ENCODE data around the gene GGTA1.

DNA sequence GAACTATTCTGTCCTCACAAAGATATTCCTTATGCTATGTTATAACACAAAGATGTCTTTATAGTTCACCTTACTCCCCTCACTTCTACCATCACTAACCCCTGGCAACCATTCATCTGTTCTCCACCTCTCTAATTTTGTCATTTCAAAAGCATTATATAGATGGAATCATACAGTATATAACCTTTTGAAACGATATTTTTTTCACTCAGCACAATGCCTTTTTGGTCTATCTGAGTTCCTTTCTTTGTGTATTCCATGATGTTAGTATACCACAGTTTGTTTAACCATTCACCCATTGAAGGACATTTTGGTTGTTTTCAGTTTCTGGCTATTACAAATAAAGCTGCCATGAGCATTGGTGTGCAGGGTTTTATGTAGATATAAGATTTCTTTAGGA is 93.7 kb downstream of the GGTA1 start:
- TF ChIP-seq, protein P1, sequence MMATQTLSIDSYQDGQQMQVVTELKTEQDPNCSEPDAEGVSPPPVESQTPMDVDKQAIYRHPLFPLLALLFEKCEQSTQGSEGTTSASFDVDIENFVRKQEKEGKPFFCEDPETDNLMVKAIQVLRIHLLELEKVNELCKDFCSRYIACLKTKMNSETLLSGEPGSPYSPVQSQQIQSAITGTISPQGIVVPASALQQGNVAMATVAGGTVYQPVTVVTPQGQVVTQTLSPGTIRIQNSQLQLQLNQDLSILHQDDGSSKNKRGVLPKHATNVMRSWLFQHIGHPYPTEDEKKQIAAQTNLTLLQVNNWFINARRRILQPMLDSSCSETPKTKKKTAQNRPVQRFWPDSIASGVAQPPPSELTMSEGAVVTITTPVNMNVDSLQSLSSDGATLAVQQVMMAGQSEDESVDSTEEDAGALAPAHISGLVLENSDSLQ (IDR thresholded peaks at IDR 0.05): no peak
- TF ChIP-seq BHLHE40 (IDR thresholded peaks at IDR 0.05; ENCODE audit: borderline replicate concordance): no peak
- TF ChIP-seq LEF1 (IDR thresholded peaks at IDR 0.05; ENCODE audit: borderline replicate concordance): no peak
- no peak for TF ChIP-seq SP1 (IDR thresholded peaks at IDR 0.05)
- no peak for TF ChIP-seq TARDBP (IDR thresholded peaks at IDR 0.05)
- TF ChIP-seq ARNT (IDR thresholded peaks at IDR 0.05): no peak
- no peak for TF ChIP-seq FOXM1 (IDR thresholded peaks at IDR 0.05; ENCODE audit: borderline replicate concordance)
- TF ChIP-seq FOXA1 (IDR thresholded peaks at IDR 0.05): no peak
- no peak for TF ChIP-seq NFRKB (IDR thresholded peaks at IDR 0.05)
- no peak for TF ChIP-seq SUZ12 (IDR thresholded peaks at IDR 0.05)
- no peak for TF ChIP-seq L3MBTL2 (conservative IDR thresholded peaks at IDR 0.05)
- no peak for TF ChIP-seq HDGF (IDR thresholded peaks at IDR 0.05; ENCODE audit: borderline replicate concordance)
- TF ChIP-seq CTBP1 (IDR thresholded peaks at IDR 0.05; ENCODE audit: borderline replicate concordance): no peak
- no peak for TF ChIP-seq ZNF384 (IDR thresholded peaks at IDR 0.05)

All from HEK293T (cell line).